T follicular helper cell (primary cell): ENCODE results near the gene UBAC1.
"Not testable (repeated sequence)": the region's sequence is repeated elsewhere in the genome, so short reads cannot be mapped to it uniquely, and the experiment has no call there.

Experiments
- DNase-seq: peaks from one replicate; pipeline ENCODE4 v3.0.0-alpha.2; 2020; ENCODE audit warnings: low read depth

UBAC1 gene

GRCh38 chr9:135901031-135901758, 60.0 kb downstream of the UBAC1 start:
- DNase-seq = no peak

- no peak for DNase-seq
Measured at GRCh38 chr9:135898634-135899407, 62.4 kb downstream of the UBAC1 start.

- DNase-seq = no peak
Measured at GRCh38 chr9:135896626-135897025, 64.5 kb downstream of the UBAC1 start.

GRCh38 chr9:135896205-135896604, 65.0 kb downstream of the UBAC1 start:
- no peak for DNase-seq

- DNase-seq = no peak
Measured at GRCh38 chr9:135895202-135895848, 65.8 kb downstream of the UBAC1 start.

GRCh38 chr9:135893104-135893503, 68.1 kb downstream of the UBAC1 start:
- no peak for DNase-seq

- not testable (repeated sequence) for DNase-seq
Measured at GRCh38 chr9:135892327-135892726, 68.8 kb downstream of the UBAC1 start.

GRCh38 chr9:135891027-135891631, 70.0 kb downstream of the UBAC1 start:
- DNase-seq = no peak

GRCh38 chr9:135890190-135891026, 70.8 kb downstream of the UBAC1 start:
- no peak for DNase-seq

GRCh38 chr9:135889564-135890189, 71.5 kb downstream of the UBAC1 start:
- DNase-seq = no peak

- no peak for DNase-seq
Measured at GRCh38 chr9:135888766-135889394, 72.3 kb downstream of the UBAC1 start.

GRCh38 chr9:135888126-135888765, 72.9 kb downstream of the UBAC1 start:
- DNase-seq = no peak

GRCh38 chr9:135887585-135888050, 73.6 kb downstream of the UBAC1 start:
- DNase-seq = peak; percentile 39

GRCh38 chr9:135887021-135887507, 74.1 kb downstream of the UBAC1 start:
- no peak for DNase-seq

- DNase-seq = no peak
Measured at GRCh38 chr9:135886147-135886981, 74.8 kb downstream of the UBAC1 start.

- no peak for DNase-seq
Measured at GRCh38 chr9:135885100-135885853, 75.9 kb downstream of the UBAC1 start.

- DNase-seq = no peak
Measured at GRCh38 chr9:135884328-135885035, 76.7 kb downstream of the UBAC1 start.
